Neural crest cell (in vitro differentiated cells): Measurements from ENCODE around the gene PAQR5. TPM values are rescaled to one million over a fixed set of nuclear protein-coding genes. Genes with fewer than 3 reads are reported as not detected.
A peak's percentile ranks its signal among the peaks of the same experiment; 100 is the strongest.
"Not testable (repeated sequence)": the region's sequence is repeated elsewhere in the genome, so short reads cannot be mapped to it uniquely, and the experiment has no call there.

Source experiments
- DNase-seq: peaks from one replicate; pipeline ENCODE4 v3.0.0; 2021; ENCODE audit warnings: low read depth, mixed read lengths, low spot score
- H3K27ac Mint-ChIP-seq: one replicate; pipeline ENCODE4 v1.8.0; 2021; ENCODE audit warnings: mild to moderate bottlenecking, mixed read lengths; ENCODE audit not compliant: unreplicated experiment
- H3K27me3 Mint-ChIP-seq: 2 replicates; pipeline ENCODE4 v1.8.0; 2021; ENCODE audit warnings: low read depth, mild to moderate bottlenecking, mixed read lengths
- H3K36me3 Mint-ChIP-seq: 2 replicates; pipeline ENCODE4 v1.8.0; 2021; ENCODE audit warnings: low read depth, mild to moderate bottlenecking, mixed read lengths
- H3K4me1 Mint-ChIP-seq: 2 replicates; pipeline ENCODE4 v1.8.0; 2021; ENCODE audit warnings: mixed read lengths
- H3K4me3 Mint-ChIP-seq: one replicate; pipeline ENCODE4 v1.8.0; 2021; ENCODE audit warnings: mild to moderate bottlenecking, mixed read lengths
- H3K9me3 Mint-ChIP-seq: 2 replicates; pipeline ENCODE4 v1.8.0; 2021; ENCODE audit warnings: mixed read lengths
- CTCF ChIP-seq: fragments of 200-600 bp; sonication (generic); conservative IDR thresholded peaks from 2 replicates; pipeline ENCODE4 v1.5.0; 2021; ENCODE audit warnings: antibody characterized with exemption, mild to moderate bottlenecking
- total RNA-seq: library from RNA; stranded (reverse); gene quantifications from 2 replicates; pipeline ENCODE4 v1.2.1, GENCODE V29; 2021

The PAQR5 gene
- total RNA-seq, 1 donor from 2014 or later = 0.21 TPM

- no peak overlapping the region for H3K4me3 Mint-ChIP-seq
- H3K27me3 Mint-ChIP-seq = no peaks in the 10 kb centered on the region
- peaks cover 4% of the 10 kb centered on the region for H3K4me1 Mint-ChIP-seq
- H3K27ac Mint-ChIP-seq = no peak overlapping the region
- no peaks in the 10 kb centered on the region for H3K36me3 Mint-ChIP-seq
- DNase-seq = no peak
- TF ChIP-seq CTCF = no peak
- peaks cover 4% of the 10 kb centered on the region for H3K9me3 Mint-ChIP-seq
These were observed 78.7 kb downstream of the PAQR5 start for GRCh38 chr15:69377216-69377970.

GRCh38 chr15:69380100-69380725 lies 81.5 kb downstream of the PAQR5 start:
- H3K4me3 Mint-ChIP-seq = no peak overlapping the region
- no peaks in the 10 kb centered on the region for H3K9me3 Mint-ChIP-seq
- peak; percentile 16 for TF ChIP-seq CTCF
- H3K36me3 Mint-ChIP-seq = no peaks in the 10 kb centered on the region
- DNase-seq = no peak
- H3K27me3 Mint-ChIP-seq = no peaks in the 10 kb centered on the region
- H3K27ac Mint-ChIP-seq = no peak overlapping the region
- peaks cover 4% of the 10 kb centered on the region for H3K4me1 Mint-ChIP-seq

- H3K27me3 Mint-ChIP-seq = no peaks in the 10 kb centered on the region
- no peaks in the 10 kb centered on the region for H3K36me3 Mint-ChIP-seq
- peaks cover 4% of the 10 kb centered on the region for H3K4me1 Mint-ChIP-seq
- DNase-seq = no peak
- H3K27ac Mint-ChIP-seq = no peak overlapping the region
- TF ChIP-seq CTCF = no peak
- no peaks in the 10 kb centered on the region for H3K9me3 Mint-ChIP-seq
- no peak overlapping the region for H3K4me3 Mint-ChIP-seq
These were observed 82.0 kb downstream of the PAQR5 start for GRCh38 chr15:69380726-69381105.

GRCh38 chr15:69382176-69382575 lies 83.5 kb downstream of the PAQR5 start:
- H3K36me3 Mint-ChIP-seq, H3K27me3 Mint-ChIP-seq: not testable (repeated sequence)

GRCh38 chr15:69384066-69384465 lies 85.4 kb downstream of the PAQR5 start:
- H3K36me3 Mint-ChIP-seq, H3K9me3 Mint-ChIP-seq, H3K4me1 Mint-ChIP-seq, DNase-seq, H3K4me3 Mint-ChIP-seq, H3K27ac Mint-ChIP-seq, H3K27me3 Mint-ChIP-seq: not testable (repeated sequence)

More at GRCh38 chr15:69382176-69382575, 83.5 kb downstream of the PAQR5 start:
- H3K4me3 Mint-ChIP-seq, H3K4me1 Mint-ChIP-seq, DNase-seq, H3K9me3 Mint-ChIP-seq, H3K27ac Mint-ChIP-seq: not testable (repeated sequence)

- Mint-ChIP-seq H3K36me3 (no peaks in the 10 kb centered on the region), H3K27ac (no peak overlapping the region), H3K4me1 (peaks cover 6% of the 10 kb centered on the region), H3K27me3 (no peaks in the 10 kb centered on the region), H3K9me3 (no peaks in the 10 kb centered on the region), H3K4me3 (no peak overlapping the region)
- no peak for TF ChIP-seq CTCF
- no peak for DNase-seq
These were observed 86.2 kb downstream of the PAQR5 start for GRCh38 chr15:69384626-69385598.
